HepG2 (cell line): Measurements from ENCODE around the gene ASAP2. TPM values are rescaled to one million over a fixed set of nuclear protein-coding genes. Genes with fewer than 3 reads are reported as not detected.

Experiments used
- FOXM1 ChIP-seq: sonication (generic); formaldehyde crosslinking; IDR thresholded peaks from 2 replicates; pipeline ENCODE4 v1.5.0; 2020; ENCODE audit warnings: missing genetic modification reagents
- FOXO1 ChIP-seq: sonication (generic); formaldehyde crosslinking; IDR thresholded peaks from 2 replicates; pipeline ENCODE4 v1.4.0; 2020; ENCODE audit warnings: missing genetic modification reagents
- GATAD1 ChIP-seq: IDR thresholded peaks from 2 replicates; pipeline ENCODE4 v1.6.1; 2016; ENCODE audit warnings: missing genetic modification reagents, missing compliant biosample characterization
- IKZF4 ChIP-seq: sonication (generic); formaldehyde crosslinking; IDR thresholded peaks from 2 replicates; pipeline ENCODE4 v1.5.1; 2020; ENCODE audit warnings: borderline replicate concordance, mild to moderate bottlenecking, low read depth, missing genetic modification reagents; ENCODE audit errors: not compliant biosample characterization
- MBNL3 ChIP-seq: fragments of 250-450 bp; sonication (Bioruptor Pico); conservative IDR thresholded peaks from 2 replicates; pipeline ENCODE4 v1.8.0; 2022; ENCODE audit warnings: mild to moderate bottlenecking, inconsistent platforms
- NCOR1 ChIP-seq: fragments of 200-600 bp; sonication (generic); IDR thresholded peaks from 2 replicates; pipeline ENCODE4 v1.7.0; 2017; ENCODE audit warnings: antibody characterized with exemption, low read length, borderline replicate concordance
- SAP130 ChIP-seq: IDR thresholded peaks from 2 replicates; pipeline ENCODE4 v1.6.1; 2016; ENCODE audit warnings: low read depth
- SMAD1 ChIP-seq: sonication (generic); formaldehyde crosslinking; IDR thresholded peaks from 2 replicates; pipeline ENCODE4 v1.4.0; 2020; ENCODE audit warnings: missing genetic modification reagents, low read depth, mild to moderate bottlenecking, borderline replicate concordance
- TFAP4 ChIP-seq: sonication (generic); IDR thresholded peaks from 2 replicates; pipeline ENCODE4 v1.6.1; 2016; ENCODE audit warnings: low read depth, borderline replicate concordance
- ZBED4 ChIP-seq: sonication (generic); formaldehyde crosslinking; IDR thresholded peaks from 2 replicates; pipeline ENCODE4 v1.4.0; 2020; ENCODE audit warnings: missing genetic modification reagents, borderline replicate concordance
- ZBTB33 ChIP-seq: sonication (generic); formaldehyde crosslinking; IDR thresholded peaks from 2 replicates; pipeline ENCODE4 v1.4.0; 2020; ENCODE audit warnings: missing genetic modification reagents
- ZMYM2 ChIP-seq: sonication (generic); formaldehyde crosslinking; IDR thresholded peaks from 2 replicates; pipeline ENCODE4 v1.8.0; 2022; ENCODE audit warnings: mild to moderate bottlenecking, missing genetic modification reagents
- ZNF83 ChIP-seq: sonication (generic); formaldehyde crosslinking; IDR thresholded peaks from 2 replicates; pipeline ENCODE4 v1.4.0; 2020; ENCODE audit warnings: missing genetic modification reagents, mild to moderate bottlenecking, borderline replicate concordance
- polyA plus RNA-seq, 8 experiments: library from polyadenylated mRNA; depleted of rRNA in 3 of 8; stranded (reverse) in 7 of 8; unstranded in 1 of 8; fragments of >200 nt; fragmentation: Illumina TruSeq in 4 of 8; extraction: Trizol in 4 of 8; gene quantifications; 2 replicates each; pipeline versions ENCODE4 v1.2.1 to v1.2.3, GENCODE V29; 2011 to 2016; ENCODE audit warnings: low read depth in 4 of 8, missing spikeins in 1 of 8, mixed read lengths in 1 of 8; ENCODE audit not compliant: insufficient read depth in 1 of 8
- total RNA-seq, 5 experiments: library from RNA; depleted of rRNA; stranded (reverse); fragments of >200 nt; fragmentation: Illumina TruSeq; extraction: Trizol; gene quantifications; 2 replicates each; pipeline ENCODE4 v1.2.3, GENCODE V29; 2016; ENCODE audit warnings: low read depth in 1 of 5

ASAP2 gene
- total and polyA plus RNA-seq, 2 of the 13 experiments (the other 11 are each of a cell fraction or from before 2014, with no cell fraction given) = 7.3 to 22.3 TPM

- TF ChIP-seq ZBED4 (CRISPR knock-in tag) (peak; percentile 42; the same call in 1 of the 2 replicates), GATAD1 (CRISPR knock-in tag) (peak; percentile 56; the same call in 1 of the 2 replicates), MBNL3 (no peak), ZBTB33 (CRISPR knock-in tag) (peak; percentile 76), FOXO1 (CRISPR knock-in tag) (peak; percentile 88), ZMYM2 (no peak), NCOR1 (peak; percentile 50; the same call in 1 of the 2 replicates), SAP130 (CRISPR knock-in tag) (peak; percentile 97), TFAP4 (peak; percentile 67; the same call in 1 of the 2 replicates), FOXM1 (CRISPR knock-in tag) (no peak), ZNF83 (no peak), IKZF4 (CRISPR knock-in tag) (peak; percentile 47), SMAD1 (CRISPR knock-in tag) (peak; percentile 62; the same call in 1 of the 2 replicates)
Observed at GRCh38 chr2:9167718-9168657, 38.6 kb upstream of the ASAP2 start (continued).
